Epithelial cell of esophagus (primary cell): ENCODE measurements around the gene BMF.
"Not testable (repeated sequence)": the region's sequence is repeated elsewhere in the genome, so short reads cannot be mapped to it uniquely, and the experiment has no call there.

ENCODE experiments used
- DNase-seq: peaks from one replicate; pipeline ENCODE4 v3.0.0; 2010; ENCODE audit warnings: low read depth
- H3K4me3 ChIP-seq: 2 replicates; pipeline ENCODE4 v1.5.1; 2011; ENCODE audit warnings: mild to moderate bottlenecking, low read length, control low read depth
- TF ChIP-seq, protein P1 (sequence below): IDR thresholded peaks from 2 replicates; pipeline ENCODE4 v1.5.1; 2011; ENCODE audit warnings: low read depth, mild to moderate bottlenecking, low read length, control low read depth, inconsistent platforms; ENCODE audit not compliant: insufficient read depth; ENCODE audit errors: missing control alignments

The BMF gene

DNA sequence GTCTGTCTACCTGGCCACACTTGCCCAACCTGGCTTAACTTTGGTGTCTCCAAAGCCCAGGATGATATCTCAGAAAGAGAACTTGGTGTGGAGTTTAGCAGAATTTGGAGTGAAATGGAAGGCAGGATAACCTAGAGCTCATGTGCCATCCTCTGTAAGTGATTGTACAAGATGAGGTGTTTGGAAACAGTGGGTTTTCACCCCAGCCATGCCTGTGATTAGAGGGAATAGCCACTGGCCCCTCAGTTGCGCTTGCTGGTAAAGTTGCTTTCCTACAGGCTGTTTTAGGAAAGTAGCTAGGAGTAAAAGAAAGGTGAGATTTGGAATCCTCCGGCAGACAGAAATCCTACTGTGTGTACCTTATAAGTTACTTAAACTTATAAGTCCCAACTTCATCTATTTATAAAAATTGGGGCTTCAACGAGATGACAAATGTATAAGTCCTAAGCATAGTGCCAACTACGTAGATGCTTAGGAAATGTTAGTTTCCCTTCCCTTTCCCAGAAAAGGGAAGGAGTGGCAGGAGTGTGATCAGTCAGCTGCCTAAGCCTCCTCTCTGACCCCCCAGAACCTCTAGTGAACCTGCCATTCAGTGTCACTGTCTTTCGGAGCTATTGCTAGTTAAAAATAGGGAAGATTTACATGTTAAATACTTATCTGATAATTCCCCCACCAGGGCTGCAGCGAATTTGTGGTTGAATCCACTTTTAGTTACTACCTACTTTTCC, 13.4 kb upstream of the BMF start:
- DNase-seq: no peak
- TF ChIP-seq, protein P1, sequence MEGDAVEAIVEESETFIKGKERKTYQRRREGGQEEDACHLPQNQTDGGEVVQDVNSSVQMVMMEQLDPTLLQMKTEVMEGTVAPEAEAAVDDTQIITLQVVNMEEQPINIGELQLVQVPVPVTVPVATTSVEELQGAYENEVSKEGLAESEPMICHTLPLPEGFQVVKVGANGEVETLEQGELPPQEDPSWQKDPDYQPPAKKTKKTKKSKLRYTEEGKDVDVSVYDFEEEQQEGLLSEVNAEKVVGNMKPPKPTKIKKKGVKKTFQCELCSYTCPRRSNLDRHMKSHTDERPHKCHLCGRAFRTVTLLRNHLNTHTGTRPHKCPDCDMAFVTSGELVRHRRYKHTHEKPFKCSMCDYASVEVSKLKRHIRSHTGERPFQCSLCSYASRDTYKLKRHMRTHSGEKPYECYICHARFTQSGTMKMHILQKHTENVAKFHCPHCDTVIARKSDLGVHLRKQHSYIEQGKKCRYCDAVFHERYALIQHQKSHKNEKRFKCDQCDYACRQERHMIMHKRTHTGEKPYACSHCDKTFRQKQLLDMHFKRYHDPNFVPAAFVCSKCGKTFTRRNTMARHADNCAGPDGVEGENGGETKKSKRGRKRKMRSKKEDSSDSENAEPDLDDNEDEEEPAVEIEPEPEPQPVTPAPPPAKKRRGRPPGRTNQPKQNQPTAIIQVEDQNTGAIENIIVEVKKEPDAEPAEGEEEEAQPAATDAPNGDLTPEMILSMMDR: no peak

DNA sequence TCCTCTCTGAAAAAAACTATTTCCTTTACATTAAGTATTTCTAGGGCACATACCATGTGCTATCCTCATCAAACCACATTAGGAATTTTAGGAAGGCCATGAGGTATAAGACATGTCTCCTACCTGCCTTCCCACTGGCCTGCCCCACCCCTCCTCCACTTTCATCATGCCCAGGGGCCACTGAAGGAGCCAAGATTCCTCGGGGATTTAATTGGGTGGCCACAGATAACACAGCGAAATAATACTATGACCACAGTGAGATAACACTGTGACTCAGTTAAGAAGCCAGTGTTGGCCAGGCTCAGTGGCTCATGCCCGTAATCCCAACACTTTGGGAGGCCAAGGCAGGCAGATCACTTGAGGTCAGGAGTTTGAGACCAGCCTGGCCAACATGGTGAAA, 9.8 kb upstream of the BMF start:
- H3K4me3 ChIP-seq: no peak overlapping the region
- TF ChIP-seq, protein P1: no peak

More for the DNA sequence above, 13.4 kb upstream of the BMF start:
- no peak overlapping the region for H3K4me3 ChIP-seq

DNA sequence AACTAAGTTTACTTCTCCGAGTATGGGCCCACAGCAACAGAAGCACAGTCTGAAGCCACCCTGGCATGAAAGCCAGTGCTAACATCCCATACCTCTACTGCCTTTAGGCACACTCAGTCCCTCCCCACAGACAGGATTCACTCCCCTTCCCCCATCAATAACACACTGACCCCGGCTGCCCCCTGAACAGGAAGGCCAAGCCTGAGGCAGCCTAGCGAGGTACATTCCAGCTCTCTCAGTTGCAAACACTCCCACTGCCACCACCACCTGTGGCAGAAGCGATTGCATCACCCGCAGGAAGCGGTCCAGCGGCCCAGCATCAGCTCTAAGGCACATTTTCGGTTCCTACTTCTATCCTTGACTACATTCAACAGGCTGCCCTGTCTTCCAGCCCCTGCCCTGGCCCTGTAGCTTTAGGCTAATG, 7.0 kb upstream of the BMF start:
- H3K4me3 ChIP-seq: no peak overlapping the region
- DNase-seq: peak; percentile 50
- TF ChIP-seq, protein P1: no peak

More for the DNA sequence above, 9.8 kb upstream of the BMF start:
- no peak for DNase-seq

DNA sequence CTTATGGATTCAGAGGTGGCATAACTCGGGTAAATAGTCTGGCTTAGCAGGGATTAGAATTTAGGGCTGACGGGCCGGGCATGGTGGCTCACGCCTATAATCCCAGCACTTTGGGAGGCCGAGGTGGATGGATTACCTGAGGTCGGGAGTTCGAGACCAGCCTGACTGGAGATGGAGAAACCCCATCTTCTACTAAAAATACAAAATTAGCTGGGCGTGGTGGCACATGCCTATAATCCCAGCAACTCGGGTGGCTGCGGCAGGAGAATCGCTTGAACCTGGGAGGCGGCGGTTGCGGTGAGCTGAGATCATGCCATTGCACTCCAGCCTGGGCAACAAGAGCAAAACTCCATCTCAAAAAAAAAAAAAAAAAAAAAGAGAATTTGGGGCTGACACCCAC, 6.4 kb upstream of the BMF start:
- not testable (repeated sequence) for H3K4me3 ChIP-seq, DNase-seq

DNA sequence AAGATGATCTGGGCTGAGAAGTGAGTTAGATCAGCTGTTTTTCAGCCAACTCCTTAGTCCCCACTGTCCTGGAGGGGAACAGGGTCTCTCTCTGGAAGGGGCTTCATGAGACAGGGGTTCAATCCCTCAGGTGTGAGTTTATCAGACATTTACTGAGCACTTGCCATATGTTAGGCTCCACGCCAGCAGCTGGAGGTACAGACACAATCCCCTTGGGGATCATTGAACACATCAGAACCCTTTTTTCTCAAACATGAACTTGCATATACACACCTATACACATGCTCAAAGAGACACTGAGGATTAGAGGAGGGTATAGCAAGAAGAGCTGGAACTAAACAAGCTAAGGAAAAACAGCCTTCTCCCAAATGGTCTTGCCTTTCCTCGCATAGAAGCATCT, 5.5 kb upstream of the BMF start:
- TF ChIP-seq, protein P1: no peak
- DNase-seq: no peak

DNA sequence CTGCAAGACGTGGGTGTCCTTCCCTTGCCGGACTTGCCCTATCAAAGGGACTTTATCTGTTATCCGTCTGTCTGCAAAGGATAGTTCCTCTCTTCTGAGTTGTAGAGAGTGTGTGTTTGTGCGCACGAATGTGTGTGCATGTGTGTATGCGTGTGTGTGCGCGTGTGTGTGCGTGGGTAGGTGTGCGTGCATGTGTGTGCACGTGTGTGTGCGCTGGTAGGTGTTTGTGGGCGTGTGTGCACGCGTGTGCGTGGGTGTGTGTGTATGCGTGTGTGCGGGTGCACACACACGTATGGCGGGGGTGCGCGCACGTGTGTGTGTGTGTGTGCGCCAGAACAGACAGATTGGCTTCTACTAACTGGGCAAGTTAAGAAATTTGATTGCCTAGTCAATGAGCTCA, 4.1 kb upstream of the BMF start:
- TF ChIP-seq, protein P1: no peak
- no peak for DNase-seq
- H3K4me3 ChIP-seq: no peak overlapping the region

More for the DNA sequence above, 5.5 kb upstream of the BMF start:
- no peak overlapping the region for H3K4me3 ChIP-seq

DNA sequence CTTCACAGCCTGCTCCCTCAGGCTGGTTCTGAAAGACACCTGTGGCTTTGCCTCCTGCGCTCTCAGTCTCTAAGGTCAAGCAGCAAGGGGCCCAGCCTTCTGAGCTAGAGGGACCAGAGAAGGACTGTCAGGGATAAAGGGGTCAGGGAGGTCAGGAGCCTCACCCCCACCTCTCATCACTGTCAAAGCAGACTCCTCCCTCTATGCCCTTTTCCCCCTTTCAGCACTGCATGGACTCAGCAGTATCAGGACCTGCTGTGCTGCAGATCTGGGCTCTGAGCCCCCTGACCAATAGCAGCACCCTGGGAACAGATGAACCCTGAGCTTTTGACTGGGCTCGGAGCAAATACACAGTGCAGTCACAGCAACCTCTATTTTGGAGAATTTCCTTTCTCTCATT, 3.2 kb upstream of the BMF start:
- no peak for DNase-seq
- TF ChIP-seq, protein P1: no peak
- no peak overlapping the region for H3K4me3 ChIP-seq
